Parathyroid adenoma (tissue), 2 donors: ENCODE results near the gene C16orf54.
A peak's percentile ranks its signal among the peaks of the same experiment; 100 is the strongest.
"Not testable (repeated sequence)": the region's sequence is repeated elsewhere in the genome, so short reads cannot be mapped to it uniquely, and the experiment has no call there.

ENCODE experiments used
- H2AFZ ChIP-seq: fragments of 300-600 bp; sonication (generic); one replicate; pipeline ENCODE4 v1.7.0; 2017; ENCODE audit warnings: antibody characterized with exemption, mild to moderate bottlenecking
- H3K27ac ChIP-seq: fragments of 300-600 bp; sonication (generic); one replicate; pipeline ENCODE4 v1.7.0; 2017
- H3K27me3 ChIP-seq: fragments of 300-600 bp; sonication (generic); one replicate; pipeline ENCODE4 v1.7.0; 2017; ENCODE audit warnings: low read length; ENCODE audit not compliant: control insufficient read depth, insufficient read depth
- H3K36me3 ChIP-seq: fragments of 300-600 bp; sonication (generic); one replicate; pipeline ENCODE4 v1.7.0; 2017; ENCODE audit warnings: low read length; ENCODE audit not compliant: control insufficient read depth, insufficient read depth
- H3K4me1 ChIP-seq: fragments of 300-600 bp; sonication (generic); one replicate; pipeline ENCODE4 v1.7.0; 2017; ENCODE audit warnings: control low read depth
- H3K4me2 ChIP-seq: fragments of 300-600 bp; sonication (generic); one replicate; pipeline ENCODE4 v1.7.0; 2017; ENCODE audit warnings: low read length
- H3K4me3 ChIP-seq: fragments of 300-600 bp; sonication (generic); one replicate; pipeline ENCODE4 v1.7.0; 2017; ENCODE audit warnings: low read depth, low read length
- H3K79me2 ChIP-seq: fragments of 300-600 bp; sonication (generic); one replicate; pipeline ENCODE4 v1.7.0; 2017; ENCODE audit warnings: control low read depth
- H3K9ac ChIP-seq: fragments of 300-600 bp; sonication (generic); one replicate; pipeline ENCODE4 v1.7.0; 2017; ENCODE audit warnings: mild to moderate bottlenecking
- H3K9me3 ChIP-seq: fragments of 300-600 bp; sonication (generic); one replicate; pipeline ENCODE4 v1.7.0; 2017; ENCODE audit warnings: low read length; ENCODE audit not compliant: control insufficient read depth
- CTCF ChIP-seq: fragments of 300-600 bp; sonication (generic); IDR thresholded peaks from one replicate; pipeline ENCODE4 v1.7.0; 2017; ENCODE audit warnings: antibody characterized with exemption, mild to moderate bottlenecking
- donor health status: primary hyperparathyroidism.

Gene C16orf54

GRCh38 chr16:29760567-29761279 is 14.9 kb upstream of the C16orf54 start:
- Histone ChIP-seq H3K9me3 (no peaks in the 10 kb centered on the region), H3K4me2 (peak overlapping the region; percentile 19), H3K4me3 (no peak overlapping the region), H3K36me3 (no peaks in the 10 kb centered on the region), H3K4me1 (peaks cover 31% of the 10 kb centered on the region), H3K9ac (no peak overlapping the region), H3K27me3 (no peaks in the 10 kb centered on the region), H3K27ac (peak overlapping the region; percentile 85), H3K79me2 (no peaks in the 10 kb centered on the region), H2AFZ (peak overlapping the region; percentile 65)
- TF ChIP-seq CTCF, result no peak

DNA sequence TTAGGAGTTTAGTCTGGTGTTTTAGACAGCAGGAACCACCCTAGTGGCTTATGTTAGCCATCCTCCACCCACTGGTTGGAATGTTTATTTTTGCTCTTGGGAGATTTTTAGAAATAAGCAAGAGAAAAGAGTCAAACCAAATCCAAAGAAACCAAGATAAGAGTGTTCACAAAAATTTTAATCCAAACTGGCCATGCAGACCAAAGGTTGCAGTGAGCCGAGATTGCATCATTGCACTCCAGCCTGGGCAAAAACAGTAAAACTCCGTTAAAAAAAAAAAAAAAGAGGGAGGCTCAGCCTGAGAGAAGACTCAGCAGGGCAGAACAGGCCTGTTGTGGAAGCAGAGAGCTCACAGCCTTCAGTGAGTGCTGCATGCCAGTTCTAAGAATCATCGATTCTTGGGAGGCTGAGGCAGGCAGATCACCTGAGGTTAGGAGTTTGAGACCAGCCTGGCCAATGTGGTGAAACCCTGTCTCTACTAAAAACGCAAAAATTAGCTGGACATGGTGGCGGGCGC is 12.2 kb upstream of the C16orf54 start:
- Histone ChIP-seq H3K4me3 (no peak overlapping the region), H2AFZ (peak overlapping the region; percentile 74), H3K9me3 (no peaks in the 10 kb centered on the region), H3K9ac (no peak overlapping the region), H3K36me3 (no peaks in the 10 kb centered on the region), H3K4me2 (no peak overlapping the region), H3K27ac (peak overlapping the region; percentile 63), H3K79me2 (no peaks in the 10 kb centered on the region), H3K4me1 (peaks cover 30% of the 10 kb centered on the region), H3K27me3 (no peaks in the 10 kb centered on the region)
- no peak for TF ChIP-seq CTCF

- peaks cover 29% of the 10 kb centered on the region for H3K4me1 ChIP-seq
- H3K9me3 ChIP-seq, H3K36me3 ChIP-seq, H3K4me2 ChIP-seq, H3K79me2 ChIP-seq, H3K27me3 ChIP-seq, H3K9ac ChIP-seq, H3K27ac ChIP-seq, H3K4me3 ChIP-seq: not testable (repeated sequence)
- peak overlapping the region; percentile 74 for H2AFZ ChIP-seq
These were observed 11.3 kb upstream of the C16orf54 start for GRCh38 chr16:29757086-29757485.

GRCh38 chr16:29756654-29757053 is 10.9 kb upstream of the C16orf54 start:
- H3K9me3 ChIP-seq, result no peaks in the 10 kb centered on the region
- TF ChIP-seq CTCF, result no peak
- H3K27ac ChIP-seq, result peak overlapping the region; percentile 25
- H3K9ac ChIP-seq, result no peak overlapping the region
- peak overlapping the region; percentile 24 for H2AFZ ChIP-seq
- H3K79me2 ChIP-seq, result no peaks in the 10 kb centered on the region
- peaks cover 27% of the 10 kb centered on the region for H3K4me1 ChIP-seq
- H3K4me2 ChIP-seq, result no peak overlapping the region
- no peaks in the 10 kb centered on the region for H3K36me3 ChIP-seq
- no peak overlapping the region for H3K4me3 ChIP-seq
- H3K27me3 ChIP-seq, result no peaks in the 10 kb centered on the region

GRCh38 chr16:29753516-29753915 is 7.7 kb upstream of the C16orf54 start:
- Histone ChIP-seq H3K36me3 (no peaks in the 10 kb centered on the region), H3K9me3 (no peaks in the 10 kb centered on the region), H3K4me1 (peaks cover 19% of the 10 kb centered on the region), H3K27ac (no peak overlapping the region), H3K79me2 (no peaks in the 10 kb centered on the region), H3K9ac (no peak overlapping the region), H3K4me2 (no peak overlapping the region), H3K4me3 (no peak overlapping the region), H2AFZ (no peak overlapping the region), H3K27me3 (no peaks in the 10 kb centered on the region)
- no peak for TF ChIP-seq CTCF

DNA sequence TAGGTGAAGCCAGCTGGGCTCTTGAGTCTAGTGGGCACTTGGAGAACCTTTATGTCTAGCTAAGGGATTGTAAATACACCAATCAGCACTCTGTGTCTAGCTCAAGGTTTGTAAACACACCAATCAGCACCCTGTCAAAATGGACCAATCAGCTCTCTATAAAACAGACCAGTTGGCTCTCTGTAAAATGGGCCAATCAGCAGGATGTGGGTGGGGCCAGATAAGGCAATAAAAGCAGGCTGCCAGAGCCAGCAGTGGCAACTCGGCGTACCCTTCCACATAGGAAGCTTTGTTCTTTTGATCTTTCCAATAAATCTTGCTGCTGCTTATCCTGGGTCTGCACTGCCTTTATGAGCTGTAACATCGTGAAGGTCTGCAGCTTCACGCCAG is 3.0 kb upstream of the C16orf54 start:
- not testable (repeated sequence) for H3K4me1 ChIP-seq, H3K36me3 ChIP-seq, H3K9me3 ChIP-seq, H3K4me2 ChIP-seq, H2AFZ ChIP-seq, H3K27me3 ChIP-seq, H3K27ac ChIP-seq, H3K4me3 ChIP-seq, H3K79me2 ChIP-seq, H3K9ac ChIP-seq
